AG04450 (cell line): Measurements from ENCODE around the gene ALOX12B. TPM values are rescaled to one million over a fixed set of nuclear protein-coding genes. Genes with fewer than 3 reads are reported as not detected.
"Not testable (repeated sequence)": the region's sequence is repeated elsewhere in the genome, so short reads cannot be mapped to it uniquely, and the experiment has no call there.

ENCODE experiments used
- CTCF ChIA-PET: fragments of 300-600, 350-600 bp; formaldehyde crosslinking; extraction: SDS; loops from one replicate; lab custom pipeline; 2022; ENCODE audit warnings: antibody characterized with exemption, inconsistent platforms; lab: Charles Lee
- POLR2A ChIA-PET: fragments of 350-600 bp; formaldehyde crosslinking; extraction: SDS; loops from one replicate; lab custom pipeline; 2021; ENCODE audit warnings: antibody characterized with exemption, inconsistent platforms; lab: Yijun Ruan, JAX
- DNase-seq: peaks from one replicate; pipeline ENCODE4 v3.0.0-alpha.2; 2011; ENCODE audit warnings: low read depth, low spot score
- H3K27ac ChIP-seq: one replicate; pipeline ENCODE4 v1.5.1; 2012; ENCODE audit warnings: low read depth, low read length, control low read depth
- H3K27me3 ChIP-seq: one replicate; pipeline ENCODE4 v1.6.0; 2012; ENCODE audit warnings: low read length; ENCODE audit not compliant: control insufficient read depth, insufficient read depth
- H3K4me3 ChIP-seq: 2 replicates; pipeline ENCODE4 v1.5.1; 2011; ENCODE audit warnings: mild to moderate bottlenecking, low read depth, low read length, control low read depth
- H3K9me3 ChIP-seq: 2 replicates; pipeline ENCODE4 v1.5.1; 2012; ENCODE audit warnings: low read length; ENCODE audit not compliant: control insufficient read depth, insufficient read depth
- CTCF ChIP-seq: IDR thresholded peaks from 2 replicates; pipeline ENCODE4 v1.5.1; 2011; ENCODE audit warnings: low read depth, low read length, control low read depth, inconsistent platforms
- polyA plus RNA-seq: library from polyadenylated mRNA; depleted of rRNA; stranded (reverse); fragments of >200 nt; gene quantifications from 2 replicates; pipeline ENCODE4 v1.2.3, GENCODE V29; 2011

Gene ALOX12B
- polyA plus RNA-seq, 1 experiment: not detected

GRCh38 chr17:8080208-8080798, 7.2 kb downstream of the ALOX12B start:
- TF ChIP-seq CTCF: no peak
- Histone ChIP-seq H3K4me3 (peak overlapping the region; percentile 22), H3K9me3 (no peaks in the 10 kb centered on the region; the same call in 1 of the 2 replicates), H3K27ac (no peak overlapping the region), H3K27me3 (peaks cover 65% of the 10 kb centered on the region)
- CTCF ChIA-PET: interaction anchor here (0.7 to 1.4 kb wide), 3 partner anchors 14 to 22 kb away, joined by 3 to 8 read pairs (median 6); no protein-coding TSS in a partner anchor
- POLR2A ChIA-PET: no interaction called here
- DNase-seq: no peak

GRCh38 chr17:8079291-8080207, 8.0 kb downstream of the ALOX12B start:
- CTCF ChIA-PET: interaction anchor here (0.7 to 2.1 kb wide), 9 partner anchors 9 to 145 kb away, joined by 3 to 10 read pairs (median 4); partner anchors contain the start of gene ALOXE3
- Histone ChIP-seq H3K27me3 (peaks cover 68% of the 10 kb centered on the region), H3K27ac (no peak overlapping the region), H3K4me3 (peak overlapping the region; percentile 53), H3K9me3 (no peaks in the 10 kb centered on the region; the same call in 1 of the 2 replicates)
- no peak for DNase-seq
- peak; percentile 82 for TF ChIP-seq CTCF
- POLR2A ChIA-PET: interaction anchor here (0.6 kb wide), 1 partner anchor 20 kb away, joined by 5 read pairs; no protein-coding TSS in a partner anchor

GRCh38 chr17:8077939-8078338, 9.6 kb downstream of the ALOX12B start:
- H3K27ac ChIP-seq, H3K9me3 ChIP-seq, DNase-seq, H3K4me3 ChIP-seq, POLR2A ChIA-PET: not testable (repeated sequence)
- CTCF ChIA-PET: interaction anchor here (0.7 to 2.1 kb wide), 3 partner anchors 16 to 41 kb away, joined by 5 to 12 read pairs (median 5); partner anchors contain the start of gene ALOXE3
- H3K27me3 ChIP-seq: peaks cover 74% of the 10 kb centered on the region

GRCh38 chr17:8076502-8077266, 10.8 kb downstream of the ALOX12B start:
- ChIA-PET CTCF (interaction anchor here (1.0 to 9.2 kb wide), 4 partner anchors 16 to 224 kb away, joined by 4 to 124 read pairs (median 18); no protein-coding TSS in a partner anchor), POLR2A (no interaction called here)
- Histone ChIP-seq H3K27ac (no peak overlapping the region), H3K27me3 (peaks cover 78% of the 10 kb centered on the region), H3K4me3 (no peak overlapping the region), H3K9me3 (peaks cover 4% of the 10 kb centered on the region; the same call in 1 of the 2 replicates)
- no peak for DNase-seq
- TF ChIP-seq CTCF: no peak
